Mesenchymal stem cell (in vitro differentiated cells and primary cell): ENCODE data around the gene RANBP9.

ENCODE experiments used
- DNase-seq: peaks from one replicate; pipeline ENCODE4 v3.0.0-alpha.2; 2013
- H2AFZ ChIP-seq: one replicate; pipeline ENCODE4 v1.6.1; 2013; ENCODE audit warnings: low read depth, mild to moderate bottlenecking, control low read depth, inconsistent platforms, low read length, moderate library complexity
- H2AK5ac ChIP-seq: 2 replicates; pipeline ENCODE4 v1.6.1; 2013; ENCODE audit warnings: low read length, moderate library complexity, mild to moderate bottlenecking, inconsistent platforms; ENCODE audit not compliant: severe bottlenecking
- H2BK120ac ChIP-seq: one replicate; pipeline ENCODE4 v1.6.1; 2013; ENCODE audit warnings: low read depth, mild to moderate bottlenecking, inconsistent platforms, low read length, moderate library complexity
- H2BK12ac ChIP-seq, 2 experiments: one replicate each; pipeline ENCODE4 v1.6.1; 2013; ENCODE audit warnings: inconsistent platforms in 2 of 2, low read length in 2 of 2, mild to moderate bottlenecking in 2 of 2, moderate library complexity in 2 of 2, control low read depth in 1 of 2
- H2BK15ac ChIP-seq: one replicate; pipeline ENCODE4 v1.6.1; 2013; ENCODE audit warnings: mild to moderate bottlenecking, low read depth, inconsistent platforms; ENCODE audit not compliant: poor library complexity, severe bottlenecking
- H2BK5ac ChIP-seq: 2 replicates; pipeline ENCODE4 v1.6.1; 2013; ENCODE audit warnings: low read depth, mild to moderate bottlenecking, low read length, control low read depth, inconsistent platforms; ENCODE audit not compliant: poor library complexity, severe bottlenecking
- H3K14ac ChIP-seq, 2 experiments: one replicate each; pipeline ENCODE4 v1.6.1; 2013; ENCODE audit warnings: inconsistent platforms in 2 of 2, low read length in 2 of 2, control low read depth in 1 of 2, mild to moderate bottlenecking in 1 of 2, moderate library complexity in 1 of 2
- H3K18ac ChIP-seq, 2 experiments: one replicate each; pipeline ENCODE4 v1.6.1; 2013; ENCODE audit warnings: inconsistent platforms in 2 of 2, low read length in 2 of 2, control low read depth in 1 of 2, low read depth in 1 of 2, mild to moderate bottlenecking in 1 of 2
- H3K23ac ChIP-seq, 2 experiments: one replicate each; pipeline ENCODE4 v1.6.1; 2013; ENCODE audit warnings: inconsistent platforms in 2 of 2, low read length in 2 of 2, mild to moderate bottlenecking in 2 of 2, moderate library complexity in 2 of 2, control low read depth in 1 of 2
- H3K27ac ChIP-seq: 2 replicates; pipeline ENCODE4 v1.5.1; 2013; ENCODE audit warnings: mild to moderate bottlenecking, moderate library complexity, low read length, control low read depth, inconsistent platforms; ENCODE audit not compliant: poor library complexity, severe bottlenecking
- H3K27me3 ChIP-seq, 2 experiments: 2 replicates each; pipeline versions ENCODE4 v1.6.1 to v1.7.0; 2013; ENCODE audit warnings: low read length in 2 of 2, mild to moderate bottlenecking in 2 of 2, moderate library complexity in 2 of 2, control low read depth in 1 of 2, inconsistent platforms in 1 of 2; ENCODE audit not compliant: control insufficient read depth in 1 of 2, insufficient read depth in 1 of 2
- H3K36me3 ChIP-seq, 2 experiments: 2 replicates each; pipeline versions ENCODE4 v1.6.1 to v1.7.0; 2013; ENCODE audit warnings: low read length in 2 of 2, control low read depth in 1 of 2, inconsistent platforms in 1 of 2, low read depth in 1 of 2, mild to moderate bottlenecking in 1 of 2; ENCODE audit not compliant: insufficient read depth in 2 of 2, control insufficient read depth in 1 of 2
- H3K4ac ChIP-seq, 2 experiments: one replicate each; pipeline ENCODE4 v1.6.1; 2013; ENCODE audit warnings: inconsistent platforms in 2 of 2, low read length in 2 of 2, mild to moderate bottlenecking in 2 of 2, moderate library complexity in 2 of 2, control low read depth in 1 of 2, low read depth in 1 of 2
- H3K4me1 ChIP-seq: 2 replicates; pipeline ENCODE4 v1.6.1; 2013; ENCODE audit warnings: low read depth, low read length, control low read depth; ENCODE audit not compliant: control insufficient read depth, insufficient read depth
- H3K4me2 ChIP-seq: 2 replicates; pipeline ENCODE4 v1.6.1; 2013; ENCODE audit warnings: low read length, mild to moderate bottlenecking, inconsistent platforms; ENCODE audit not compliant: poor library complexity, severe bottlenecking
- H3K4me3 ChIP-seq, 2 experiments: 2 replicates each; pipeline versions ENCODE4 v1.5.1 to v1.7.0; 2013; ENCODE audit warnings: low read length in 2 of 2, mild to moderate bottlenecking in 2 of 2, control low read depth in 1 of 2, low read depth in 1 of 2; ENCODE audit not compliant: insufficient read depth in 1 of 2
- H3K79me1 ChIP-seq: replicated peaks from 2 replicates; pipeline ENCODE4 v1.6.1; 2013; ENCODE audit warnings: mild to moderate bottlenecking, control low read depth, low read length, inconsistent platforms; ENCODE audit not compliant: poor library complexity, severe bottlenecking
- H3K9ac ChIP-seq: 2 replicates; pipeline ENCODE4 v1.7.0; 2013; ENCODE audit warnings: mild to moderate bottlenecking, low read length, moderate library complexity
- H3K9me3 ChIP-seq: 2 replicates; pipeline ENCODE4 v1.7.0; 2013; ENCODE audit warnings: mild to moderate bottlenecking, low read length; ENCODE audit not compliant: control insufficient read depth
- H4K8ac ChIP-seq: one replicate; pipeline ENCODE4 v1.6.1; 2013; ENCODE audit warnings: inconsistent platforms, mild to moderate bottlenecking, low read length, moderate library complexity
- H4K91ac ChIP-seq: one replicate; pipeline ENCODE4 v1.6.1; 2013; ENCODE audit warnings: mild to moderate bottlenecking, low read length, inconsistent platforms
- WGBS: methylation state at CpG from one replicate; pipeline ENCODE4 v1.1.7; 2013; ENCODE audit warnings: mixed read lengths; 5-methylcytosine and 5-hydroxymethylcytosine counted together

The RANBP9 gene

DNA sequence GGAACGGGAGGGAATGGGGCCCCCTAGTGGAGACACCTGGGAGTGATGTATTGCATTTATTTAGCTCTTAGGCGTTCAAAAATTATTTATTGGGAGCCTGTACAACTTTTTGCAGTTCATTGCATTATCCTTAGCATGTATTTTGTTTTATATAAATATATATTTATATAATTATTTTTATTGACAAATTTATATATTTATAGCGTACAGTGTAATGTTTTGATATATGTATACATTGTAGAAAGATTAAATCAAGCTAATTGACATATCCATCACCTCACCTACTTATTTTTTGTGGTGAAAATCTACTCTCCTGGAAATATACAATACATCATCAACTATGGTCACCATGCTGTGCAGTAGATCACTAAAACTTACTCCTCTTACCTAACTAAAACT, 136.3 kb downstream of the RANBP9 start:
- no peak for DNase-seq
- H2BK15ac ChIP-seq = peak overlapping the region; percentile 26
- WGBS = 0% methylated on average over 1 of the region's 3 CpGs
- H3K4me1 ChIP-seq = peaks cover 5% of the 10 kb centered on the region
- no peak overlapping the region for H3K4ac ChIP-seq
- H3K36me3 ChIP-seq = peaks cover 2 to 16% of the 10 kb centered on the region in 2 experiments
- no peak overlapping the region for H2BK12ac ChIP-seq
- no peak overlapping the region for H2BK5ac ChIP-seq
- no peak overlapping the region for H2AK5ac ChIP-seq
- peak overlapping the region; percentile 74 to 93 for H3K4me3 ChIP-seq
- no peak overlapping the region for H4K91ac ChIP-seq
- no peaks in the 10 kb centered on the region for H3K27me3 ChIP-seq
- H2BK120ac ChIP-seq = no peak overlapping the region
- no peak overlapping the region for H3K14ac ChIP-seq
- peaks cover 17% of the 10 kb centered on the region for H3K79me1 ChIP-seq
- no peaks in the 10 kb centered on the region for H3K9me3 ChIP-seq
- H3K23ac ChIP-seq = no peak overlapping the region
- H3K27ac ChIP-seq = peak overlapping the region; percentile 95
- H3K18ac ChIP-seq = peak overlapping the region in 1 of 2 experiments; percentile 97
- peak overlapping the region; percentile 92 for H3K9ac ChIP-seq
- H2AFZ ChIP-seq = no peak overlapping the region
- peak overlapping the region; percentile 92 for H3K4me2 ChIP-seq
- H4K8ac ChIP-seq = no peak overlapping the region

GRCh38 chr6:13574571-13575376, 136.9 kb downstream of the RANBP9 start, which contains the start of gene SIRT5:
Gene SIRT5 (plus strand): TSS chr6:13574601. CDS start chr6:13584111, 9,510 bp downstream.
- WGBS = under 1% methylated on average over 52 of the region's 52 CpGs
- Histone ChIP-seq H3K79me1 (peaks cover 14% of the 10 kb centered on the region), H2AK5ac (peak within 1 kb of the TSS; percentile 31)

GRCh38 chr6:13574149-13574570, 137.5 kb downstream of the RANBP9 start:
- Histone ChIP-seq H3K23ac (no peak overlapping the region), H3K4me2 (peak overlapping the region; percentile 92), H2BK120ac (peak overlapping the region; percentile 43), H3K36me3 (peaks cover 0 to 7% of the 10 kb centered on the region in 2 experiments), H3K27me3 (peaks cover 0 to 8% of the 10 kb centered on the region in 2 experiments), H3K9ac (peak overlapping the region; percentile 92), H3K79me1 (peaks cover 14% of the 10 kb centered on the region), H2AFZ (peak overlapping the region; percentile 96), H3K4me1 (peaks cover 5% of the 10 kb centered on the region), H4K8ac (peak overlapping the region; percentile 99), H3K9me3 (no peaks in the 10 kb centered on the region), H3K4ac (peak overlapping the region in 1 of 2 experiments; percentile 74), H3K4me3 (peak overlapping the region; percentile 74 to 93), H2BK15ac (peak overlapping the region; percentile 48), H3K27ac (peak overlapping the region; percentile 95), H3K18ac (peak overlapping the region in 1 of 2 experiments; percentile 97), H4K91ac (no peak overlapping the region), H2BK5ac (peak overlapping the region; percentile 77), H2BK12ac (no peak overlapping the region), H3K14ac (peak overlapping the region in 1 of 2 experiments; percentile 62), H2AK5ac (no peak overlapping the region)
- DNase-seq = peak; percentile 89
- under 1% methylated on average over 27 of the region's 46 CpGs for WGBS

More at GRCh38 chr6:13574571-13575376, 136.9 kb downstream of the RANBP9 start, which contains the start of gene SIRT5:
- DNase-seq = peak; percentile 91
- H3K23ac ChIP-seq = peak within 1 kb of the TSS; percentile 49 to 97
- peaks cover 0 to 10% of the 10 kb centered on the region in 2 experiments for H3K36me3 ChIP-seq
- peak within 1 kb of the TSS; percentile 89 for H4K91ac ChIP-seq
- H2BK5ac ChIP-seq = peak within 1 kb of the TSS; percentile 77
- peak within 1 kb of the TSS; percentile 92 for H3K9ac ChIP-seq
- H3K4me2 ChIP-seq = peak within 1 kb of the TSS; percentile 95
- peak within 1 kb of the TSS; percentile 77 for H2BK120ac ChIP-seq
- peak within 1 kb of the TSS in 1 of 2 experiments; percentile 89 for H3K14ac ChIP-seq
- H3K4me3 ChIP-seq = peak within 1 kb of the TSS; percentile 74 to 93
- H2BK12ac ChIP-seq = peak within 1 kb of the TSS in 1 of 2 experiments; percentile 71
- H3K27me3 ChIP-seq = peaks cover 0 to 2% of the 10 kb centered on the region in 2 experiments
- H4K8ac ChIP-seq = peak within 1 kb of the TSS; percentile 99
- peak within 1 kb of the TSS; percentile 97 for H3K18ac ChIP-seq
- H2AFZ ChIP-seq = peak within 1 kb of the TSS; percentile 96
- peak within 1 kb of the TSS; percentile 95 for H3K27ac ChIP-seq
- H3K9me3 ChIP-seq = no peaks in the 10 kb centered on the region
- peak within 1 kb of the TSS; percentile 100 for H2BK15ac ChIP-seq
- H3K4ac ChIP-seq = peak within 1 kb of the TSS; percentile 71 to 98
- H3K4me1 ChIP-seq = peaks cover 5% of the 10 kb centered on the region

GRCh38 chr6:13573669-13574110, 137.9 kb downstream of the RANBP9 start:
- no peak overlapping the region for H4K91ac ChIP-seq
- no peak overlapping the region for H2BK15ac ChIP-seq
- H3K9me3 ChIP-seq = no peaks in the 10 kb centered on the region
- peak overlapping the region in 1 of 2 experiments; percentile 63 for H3K4ac ChIP-seq
- H3K18ac ChIP-seq = peak overlapping the region; percentile 23 to 77
- H2BK12ac ChIP-seq = no peak overlapping the region
- H3K9ac ChIP-seq = peak overlapping the region; percentile 92
- H3K4me1 ChIP-seq = peaks cover 5% of the 10 kb centered on the region
- H2BK5ac ChIP-seq = no peak overlapping the region
- peak overlapping the region; percentile 76 for H2AFZ ChIP-seq
- peak overlapping the region; percentile 43 for H2BK120ac ChIP-seq
- peak overlapping the region in 1 of 2 experiments; percentile 49 for H3K23ac ChIP-seq
- peak overlapping the region; percentile 72 for H4K8ac ChIP-seq
- peak; percentile 56 for DNase-seq
- H3K27me3 ChIP-seq = peaks cover 0 to 11% of the 10 kb centered on the region in 2 experiments
- peaks cover 0 to 7% of the 10 kb centered on the region in 2 experiments for H3K36me3 ChIP-seq
- peak overlapping the region; percentile 31 for H2AK5ac ChIP-seq
- 13% methylated on average over 12 of the region's 14 CpGs for WGBS
- H3K4me3 ChIP-seq = peak overlapping the region; percentile 53 to 93
- H3K14ac ChIP-seq = peak overlapping the region in 1 of 2 experiments; percentile 26
- H3K79me1 ChIP-seq = peaks cover 13% of the 10 kb centered on the region
- peak overlapping the region; percentile 95 for H3K4me2 ChIP-seq
- peak overlapping the region; percentile 5 for H3K27ac ChIP-seq
